GM23248 (cell line): ENCODE results near the gene CPOX. TPM values are rescaled to one million over a fixed set of nuclear protein-coding genes. Genes with fewer than 3 reads are reported as not detected.

Experiments
- DNase-seq: peaks from one replicate; pipeline ENCODE4 v3.0.0-alpha.2; 2015
- H2AFZ ChIP-seq: fragments of 200-600 bp; sonication (generic); 2 replicates; pipeline ENCODE4 v1.6.1; 2016; ENCODE audit warnings: antibody characterized with exemption
- H3F3A ChIP-seq: fragments of 200-600 bp; sonication (generic); 2 replicates; pipeline ENCODE4 v1.6.1; 2016; ENCODE audit warnings: mild to moderate bottlenecking, antibody characterized with exemption, mixed run types; ENCODE audit not compliant: insufficient read depth
- H3K27ac ChIP-seq: fragments of 200-600 bp; sonication (generic); 2 replicates; pipeline ENCODE4 v1.5.1; 2016; ENCODE audit warnings: mild to moderate bottlenecking
- H3K27me3 ChIP-seq: fragments of 200-600 bp; sonication (generic); replicated peaks from 2 replicates; pipeline ENCODE4 v1.6.1; 2016; ENCODE audit warnings: mild to moderate bottlenecking; ENCODE audit not compliant: insufficient read depth
- H3K36me3 ChIP-seq: fragments of 200-600 bp; sonication (generic); 2 replicates; pipeline ENCODE4 v1.6.1; 2016; ENCODE audit warnings: low read depth, mild to moderate bottlenecking
- H3K4me1 ChIP-seq: fragments of 200-600 bp; sonication (generic); 2 replicates; pipeline ENCODE4 v1.6.1; 2016; ENCODE audit warnings: mild to moderate bottlenecking; ENCODE audit not compliant: insufficient read depth
- H3K4me2 ChIP-seq: fragments of 200-600 bp; sonication (generic); one replicate; pipeline ENCODE4 v1.6.1; 2016; ENCODE audit warnings: mild to moderate bottlenecking; ENCODE audit not compliant: unreplicated experiment
- H3K4me3 ChIP-seq: fragments of 200-600 bp; sonication (generic); 2 replicates; pipeline ENCODE4 v1.5.1; 2016; ENCODE audit warnings: mild to moderate bottlenecking
- H3K79me2 ChIP-seq: fragments of 200-600 bp; sonication (generic); 2 replicates; pipeline ENCODE4 v1.6.1; 2016; ENCODE audit warnings: mild to moderate bottlenecking; ENCODE audit not compliant: insufficient read depth
- H3K9ac ChIP-seq: fragments of 200-600 bp; sonication (generic); 2 replicates; pipeline ENCODE4 v1.6.1; 2016; ENCODE audit warnings: mild to moderate bottlenecking
- H3K9me2 ChIP-seq: fragments of 200-600 bp; sonication (generic); 2 replicates; pipeline ENCODE4 v1.6.1; 2016; ENCODE audit warnings: mixed run types, mild to moderate bottlenecking, moderate library complexity; ENCODE audit not compliant: insufficient read depth
- H3K9me3 ChIP-seq: fragments of 200-600 bp; sonication (generic); one replicate; pipeline ENCODE4 v1.6.1; 2017; ENCODE audit warnings: low read depth
- H4K20me1 ChIP-seq: fragments of 200-600 bp; sonication (generic); 2 replicates; pipeline ENCODE4 v1.6.0; 2016; ENCODE audit not compliant: insufficient read depth
- EZH2 ChIP-seq: fragments of 200-600 bp; sonication (generic); IDR thresholded peaks from 2 replicates; pipeline ENCODE4 v1.6.1; 2018; ENCODE audit warnings: antibody characterized with exemption, mild to moderate bottlenecking; ENCODE audit not compliant: insufficient read depth, poor library complexity, severe bottlenecking
- EZH2phosphoT487 ChIP-seq: fragments of 200-600 bp; sonication (generic); IDR thresholded peaks from 2 replicates; pipeline ENCODE4 v1.6.1; 2018; ENCODE audit warnings: antibody characterized with exemption, moderate library complexity, mild to moderate bottlenecking, low read depth; ENCODE audit not compliant: insufficient read depth
- WGBS, 2 experiments: methylation state at CpG; one replicate each; pipeline ENCODE4 v1.1.6; 2015 to 2017; ENCODE audit warnings: low lambda C conversion rate in 2 of 2, low coverage in 1 of 2; ENCODE audit errors: missing lambda C conversion rate in 2 of 2; 5-methylcytosine and 5-hydroxymethylcytosine counted together
- in situ Hi-C: fragments of 300-500 bp; cut with MboI; formaldehyde crosslinking; loops from 2 replicates; pipeline ENCODE4 v1.15.0; 2020
- polyA plus RNA-seq: library from polyadenylated mRNA; unstranded; fragments of >200 nt; fragmentation: Nextera tagmentation; extraction: Ambion mirVana; gene quantifications from 2 replicates; pipeline ENCODE4 v1.2.1, GENCODE V29; 2016
- total RNA-seq: library from RNA; depleted of rRNA; stranded (reverse); fragments of >200 nt; shearing (Covaris generic); gene quantifications from 2 replicates; pipeline ENCODE4 v1.2.3, GENCODE V29; 2014

Gene CPOX
- total and polyA plus RNA-seq, 2 experiments from 2014 or later, result 9.2 to 33.6 TPM

- Histone ChIP-seq H3K9me3 (no peaks in the 10 kb centered on the region), H3K4me3 (no peak overlapping the region), H3K9me2 (no peaks in the 10 kb centered on the region), H3K79me2 (no peaks in the 10 kb centered on the region), H2AFZ (no peak overlapping the region), H3K4me2 (no peak overlapping the region), H3K27me3 (peaks cover 30% of the 10 kb centered on the region), H3K9ac (no peak overlapping the region), H4K20me1 (no peaks in the 10 kb centered on the region), H3K36me3 (no peaks in the 10 kb centered on the region), H3F3A (no peaks in the 10 kb centered on the region), H3K4me1 (no peaks in the 10 kb centered on the region), H3K27ac (no peak overlapping the region)
- no peak for DNase-seq
- WGBS, 2 experiments, result 29 to 38% methylated on average over 3 of the region's 3 CpGs
- in situ Hi-C loops, result no loop called here
- TF ChIP-seq EZH2phosphoT487, result no peak
- no peak for TF ChIP-seq EZH2
These were observed 37.0 kb upstream of the CPOX start for GRCh38 chr3:98630416-98630815.

GRCh38 chr3:98628317-98628716, 34.9 kb upstream of the CPOX start:
- H3K4me1 ChIP-seq, result no peaks in the 10 kb centered on the region
- no peak overlapping the region for H2AFZ ChIP-seq
- H4K20me1 ChIP-seq, result no peaks in the 10 kb centered on the region
- no peaks in the 10 kb centered on the region for H3K36me3 ChIP-seq
- H3K27me3 ChIP-seq, result peaks cover 28% of the 10 kb centered on the region
- TF ChIP-seq EZH2phosphoT487 (no peak), EZH2 (no peak)
- in situ Hi-C loops, result no loop called here
- H3K9ac ChIP-seq, result no peak overlapping the region
- H3F3A ChIP-seq, result no peaks in the 10 kb centered on the region
- H3K27ac ChIP-seq, result no peak overlapping the region
- H3K9me3 ChIP-seq, result no peaks in the 10 kb centered on the region
- no peak overlapping the region for H3K4me2 ChIP-seq
- H3K9me2 ChIP-seq, result no peaks in the 10 kb centered on the region
- no peaks in the 10 kb centered on the region for H3K79me2 ChIP-seq
- no peak overlapping the region for H3K4me3 ChIP-seq
- no peak for DNase-seq

GRCh38 chr3:98626151-98626550, 32.7 kb upstream of the CPOX start:
- Histone ChIP-seq H3K9ac (no peak overlapping the region), H3K4me2 (no peak overlapping the region), H3K79me2 (no peaks in the 10 kb centered on the region), H3K36me3 (no peaks in the 10 kb centered on the region), H3K9me3 (no peaks in the 10 kb centered on the region), H3K4me1 (no peaks in the 10 kb centered on the region), H4K20me1 (no peaks in the 10 kb centered on the region), H2AFZ (no peak overlapping the region), H3K27me3 (peaks cover 8% of the 10 kb centered on the region; the same call in 1 of the 2 replicates), H3F3A (no peaks in the 10 kb centered on the region), H3K4me3 (no peak overlapping the region), H3K9me2 (no peaks in the 10 kb centered on the region), H3K27ac (no peak overlapping the region)
- WGBS, 2 experiments, result 56 to 58% methylated on average over 4 of the region's 4 CpGs
- no peak for TF ChIP-seq EZH2
- TF ChIP-seq EZH2phosphoT487, result no peak
- DNase-seq, result no peak
- in situ Hi-C loops, result no loop called here

GRCh38 chr3:98623572-98624280, 30.3 kb upstream of the CPOX start:
- H3K36me3 ChIP-seq, result no peaks in the 10 kb centered on the region
- H4K20me1 ChIP-seq, result no peaks in the 10 kb centered on the region
- in situ Hi-C loops, result loop anchor here (25.0 kb wide), 1 partner anchor 1139 kb away; no protein-coding TSS in a partner anchor
- H3K9me2 ChIP-seq, result no peaks in the 10 kb centered on the region
- H3K4me2 ChIP-seq, result no peak overlapping the region
- no peak for DNase-seq
- H3K4me3 ChIP-seq, result no peak overlapping the region
- H3K79me2 ChIP-seq, result no peaks in the 10 kb centered on the region
- H3K9ac ChIP-seq, result no peak overlapping the region
- no peak for TF ChIP-seq EZH2phosphoT487
- no peak for TF ChIP-seq EZH2
- no peaks in the 10 kb centered on the region for H3K4me1 ChIP-seq
- no peaks in the 10 kb centered on the region for H3K27me3 ChIP-seq
- no peak overlapping the region for H3K27ac ChIP-seq
- no peaks in the 10 kb centered on the region for H3F3A ChIP-seq
- no peaks in the 10 kb centered on the region for H3K9me3 ChIP-seq
- no peak overlapping the region for H2AFZ ChIP-seq
- WGBS, 2 experiments, result 34 to 50% methylated on average over 3 of the region's 3 CpGs
